Measurements from ENCODE around the gene PSMD3.
A peak's percentile ranks its signal among the peaks of the same experiment; 100 is the strongest.

The PSMD3 gene

DNA sequence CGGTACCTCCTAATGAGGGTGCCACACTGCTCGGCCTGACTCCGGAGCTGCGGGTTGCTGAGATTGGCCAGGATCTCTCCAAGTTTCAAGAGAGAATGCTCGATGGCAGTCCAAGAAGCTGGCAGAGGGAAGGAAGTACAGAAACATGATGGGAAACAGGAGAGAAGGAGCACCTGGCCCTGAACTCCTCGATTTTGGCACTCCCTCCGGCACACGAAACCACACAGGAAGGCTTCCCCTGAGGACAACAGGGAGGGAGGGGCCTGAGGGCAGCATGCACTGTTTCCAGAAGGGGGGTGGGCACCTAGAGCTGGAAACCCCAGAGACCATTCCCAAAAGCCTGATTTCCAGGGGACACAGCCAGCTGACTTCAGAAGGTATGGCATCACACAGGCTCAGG, 52.7 kb downstream of the PSMD3 start:
- TF ChIP-seq CTCF (IDR thresholded peaks at IDR 0.05; ENCODE audit: control insufficient read depth, insufficient read depth, low read depth, low read length, missing control alignments) = no peak
- no peak overlapping the region for H3K4me3 ChIP-seq (ENCODE audit: control insufficient read depth, low read depth, low read length)
- DNase-seq (ENCODE audit: low read depth) = no peak

GRCh38 chr17:40034426-40035161, 54.0 kb downstream of the PSMD3 start:
- DNase-seq (ENCODE audit: low read depth) = no peak
- TF ChIP-seq CTCF (IDR thresholded peaks at IDR 0.05; ENCODE audit: control insufficient read depth, insufficient read depth, low read depth, low read length, missing control alignments) = no peak
- no peak overlapping the region for H3K4me3 ChIP-seq (ENCODE audit: control insufficient read depth, low read depth, low read length)

DNA sequence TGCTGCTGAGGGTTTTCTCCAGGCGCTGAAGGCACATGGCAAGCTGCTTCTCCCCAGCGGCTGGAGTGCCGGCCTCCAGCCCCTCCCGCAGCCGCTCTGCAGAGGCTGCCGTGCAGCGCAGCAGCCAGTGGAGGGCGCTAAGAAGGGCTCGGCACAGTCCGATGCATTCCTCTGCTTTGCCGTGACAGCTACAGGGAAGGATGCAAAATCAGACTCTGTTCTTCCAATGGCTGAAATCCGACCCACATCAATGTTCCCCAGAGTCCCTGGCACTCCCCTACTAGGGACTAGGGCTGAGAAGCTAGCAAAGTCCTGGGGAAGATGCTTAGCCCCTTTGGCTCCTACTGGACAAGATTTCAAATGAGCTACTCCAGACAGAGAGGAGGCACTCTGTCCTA, 54.6 kb downstream of the PSMD3 start:
- DNase-seq (ENCODE audit: low read depth) = no peak
- TF ChIP-seq CTCF (IDR thresholded peaks at IDR 0.05; ENCODE audit: control insufficient read depth, insufficient read depth, low read depth, low read length, missing control alignments) = peak; percentile 66
- H3K4me3 ChIP-seq (ENCODE audit: control insufficient read depth, low read depth, low read length) = no peak overlapping the region

DNA sequence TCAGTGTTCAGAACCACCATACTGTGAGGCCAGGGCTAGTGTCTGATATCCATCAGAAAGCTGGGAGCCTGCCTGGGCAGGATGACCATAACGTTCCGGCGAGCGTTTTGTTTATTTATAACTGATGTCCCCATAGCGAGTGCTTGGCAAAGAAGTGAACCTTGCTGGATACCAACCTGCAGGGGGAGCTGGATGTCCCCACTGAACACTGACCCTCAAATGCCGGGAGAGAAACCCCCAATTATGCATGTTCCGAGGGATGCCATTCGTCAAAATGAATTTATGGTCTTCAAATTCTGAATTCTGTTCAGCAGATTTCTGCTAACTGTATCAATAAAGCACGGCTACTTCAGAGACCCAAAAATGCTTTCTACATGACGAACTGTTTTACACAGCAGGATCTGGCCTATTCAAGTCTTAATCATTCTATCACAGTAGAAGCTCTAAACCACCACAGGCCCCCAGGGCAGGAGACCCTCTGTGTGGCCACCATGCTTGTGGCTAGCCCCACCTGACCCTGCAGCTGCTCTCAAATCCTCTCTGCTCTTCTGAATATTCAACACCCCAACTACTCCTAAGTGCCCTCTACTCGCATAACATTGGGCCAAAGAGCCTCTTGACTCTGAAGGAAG, 58.4 kb downstream of the PSMD3 start:
- peak; percentile 86 for TF ChIP-seq CTCF (IDR thresholded peaks at IDR 0.05; ENCODE audit: control insufficient read depth, insufficient read depth, low read depth, low read length, missing control alignments)
- no peak overlapping the region for H3K4me3 ChIP-seq (ENCODE audit: control insufficient read depth, low read depth, low read length)
- peak; percentile 50 for DNase-seq (ENCODE audit: low read depth)

DNA sequence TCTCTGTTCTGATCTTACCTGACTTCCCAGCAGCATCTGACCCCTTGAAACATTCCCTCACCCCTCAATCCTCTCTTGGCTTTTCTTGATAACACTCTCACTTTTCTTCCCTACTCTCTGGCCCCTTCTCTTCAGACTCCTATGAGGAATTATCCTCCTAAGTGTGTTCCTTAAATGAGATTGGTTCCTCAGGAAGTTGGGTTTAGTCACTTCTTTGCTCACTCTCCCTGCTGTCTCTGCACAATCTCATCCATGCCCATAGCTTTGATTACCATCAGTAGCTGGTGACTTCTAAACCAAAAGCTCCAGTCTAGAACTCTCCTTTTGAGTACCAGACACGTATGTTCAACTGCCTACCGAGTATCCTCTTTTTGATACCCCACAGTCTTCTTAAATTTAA, 60.6 kb downstream of the PSMD3 start:
- no peak for DNase-seq (ENCODE audit: low read depth)
- no peak overlapping the region for H3K4me3 ChIP-seq (ENCODE audit: control insufficient read depth, low read depth, low read length)
- TF ChIP-seq CTCF (IDR thresholded peaks at IDR 0.05; ENCODE audit: control insufficient read depth, insufficient read depth, low read depth, low read length, missing control alignments) = no peak

Data from AG09309 (cell line).